ENCODE results near the gene FOXR1. TPM values are rescaled to one million over a fixed set of nuclear protein-coding genes. Genes with fewer than 3 reads are reported as not detected.

The FOXR1 gene
- total and polyA plus RNA-seq, 2 donors from 2014 or later: not detected

DNA sequence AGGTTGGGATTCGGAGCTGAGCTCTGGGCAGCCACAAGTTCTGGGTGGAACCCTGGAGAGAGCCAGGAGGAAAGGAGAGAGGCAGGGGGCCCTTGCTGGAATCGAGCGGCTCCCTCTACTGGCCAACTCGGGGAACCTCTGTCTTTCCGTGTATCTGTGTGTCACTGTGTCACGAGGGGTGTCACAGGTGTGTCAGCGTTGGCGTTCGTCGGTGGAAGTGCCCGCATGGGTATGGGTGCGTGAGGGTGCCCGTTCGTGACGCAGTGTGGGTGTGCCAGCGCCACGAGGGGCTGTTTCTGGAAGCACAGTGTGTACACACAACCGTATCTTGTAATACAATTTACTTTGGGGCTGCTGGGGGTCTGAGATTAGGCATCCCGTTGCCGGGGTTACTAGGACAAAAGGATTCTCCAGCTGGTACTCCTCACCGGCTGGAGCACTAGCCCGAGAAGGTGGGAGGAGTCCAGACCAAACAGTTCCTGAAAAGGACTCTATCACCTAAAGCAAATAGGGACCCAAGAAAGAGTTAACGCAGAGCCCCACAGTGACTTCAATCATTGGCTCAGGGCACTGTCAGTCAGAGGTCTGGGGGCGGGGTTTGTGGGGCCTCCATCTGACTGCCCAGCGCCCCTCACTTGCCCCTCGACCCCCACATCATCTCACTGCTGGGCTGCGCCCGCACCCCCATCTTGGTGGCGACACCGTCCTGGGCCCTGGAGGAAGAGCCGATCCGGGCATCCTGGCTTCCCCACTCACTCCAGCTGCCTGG, 43.3 kb upstream of the FOXR1 start:
- intact Hi-C loops (cut with DNase I): no loop called here
- TF ChIP-seq, protein P1, sequence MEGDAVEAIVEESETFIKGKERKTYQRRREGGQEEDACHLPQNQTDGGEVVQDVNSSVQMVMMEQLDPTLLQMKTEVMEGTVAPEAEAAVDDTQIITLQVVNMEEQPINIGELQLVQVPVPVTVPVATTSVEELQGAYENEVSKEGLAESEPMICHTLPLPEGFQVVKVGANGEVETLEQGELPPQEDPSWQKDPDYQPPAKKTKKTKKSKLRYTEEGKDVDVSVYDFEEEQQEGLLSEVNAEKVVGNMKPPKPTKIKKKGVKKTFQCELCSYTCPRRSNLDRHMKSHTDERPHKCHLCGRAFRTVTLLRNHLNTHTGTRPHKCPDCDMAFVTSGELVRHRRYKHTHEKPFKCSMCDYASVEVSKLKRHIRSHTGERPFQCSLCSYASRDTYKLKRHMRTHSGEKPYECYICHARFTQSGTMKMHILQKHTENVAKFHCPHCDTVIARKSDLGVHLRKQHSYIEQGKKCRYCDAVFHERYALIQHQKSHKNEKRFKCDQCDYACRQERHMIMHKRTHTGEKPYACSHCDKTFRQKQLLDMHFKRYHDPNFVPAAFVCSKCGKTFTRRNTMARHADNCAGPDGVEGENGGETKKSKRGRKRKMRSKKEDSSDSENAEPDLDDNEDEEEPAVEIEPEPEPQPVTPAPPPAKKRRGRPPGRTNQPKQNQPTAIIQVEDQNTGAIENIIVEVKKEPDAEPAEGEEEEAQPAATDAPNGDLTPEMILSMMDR (IDR thresholded peaks at IDR 0.05; ENCODE audit: borderline replicate concordance, extremely low read depth, insufficient read depth): peak; percentile 87
- H3K9ac ChIP-seq (ENCODE audit: low read length in 3 of 3): peak overlapping the region; percentile 54 to 87 (median 61)
- no peaks in the 10 kb centered on the region for H3K27me3 ChIP-seq (ENCODE audit: control insufficient read depth, insufficient read depth, low read length)
- H3K27ac ChIP-seq (ENCODE audit: low read depth in 2 of 2, low read length in 2 of 2): peak overlapping the region; percentile 98
- peaks cover 2 to 22% (median 16%) of the 10 kb centered on the region in 3 donors for H3K4me1 ChIP-seq (ENCODE audit: control insufficient read depth in 2 of 3, insufficient read depth in 2 of 3, low read depth in 1 of 3, low read length in 3 of 3)
- H3K9me3 ChIP-seq (ENCODE audit: control insufficient read depth in 2 of 3, insufficient read depth in 1 of 3, low read length in 3 of 3): no peaks in the 10 kb centered on the region
- no peak for FAIRE-seq
- DNase-seq: peak; percentile 95 to 98 (median 96)
- no peaks in the 10 kb centered on the region for H3K36me3 ChIP-seq (ENCODE audit: control insufficient read depth in 2 of 3, insufficient read depth in 3 of 3, low read length in 3 of 3)
- H3K4me3 ChIP-seq (ENCODE audit: low read length in 3 of 3): peak overlapping the region; percentile 69 to 83 (median 80)

DNA sequence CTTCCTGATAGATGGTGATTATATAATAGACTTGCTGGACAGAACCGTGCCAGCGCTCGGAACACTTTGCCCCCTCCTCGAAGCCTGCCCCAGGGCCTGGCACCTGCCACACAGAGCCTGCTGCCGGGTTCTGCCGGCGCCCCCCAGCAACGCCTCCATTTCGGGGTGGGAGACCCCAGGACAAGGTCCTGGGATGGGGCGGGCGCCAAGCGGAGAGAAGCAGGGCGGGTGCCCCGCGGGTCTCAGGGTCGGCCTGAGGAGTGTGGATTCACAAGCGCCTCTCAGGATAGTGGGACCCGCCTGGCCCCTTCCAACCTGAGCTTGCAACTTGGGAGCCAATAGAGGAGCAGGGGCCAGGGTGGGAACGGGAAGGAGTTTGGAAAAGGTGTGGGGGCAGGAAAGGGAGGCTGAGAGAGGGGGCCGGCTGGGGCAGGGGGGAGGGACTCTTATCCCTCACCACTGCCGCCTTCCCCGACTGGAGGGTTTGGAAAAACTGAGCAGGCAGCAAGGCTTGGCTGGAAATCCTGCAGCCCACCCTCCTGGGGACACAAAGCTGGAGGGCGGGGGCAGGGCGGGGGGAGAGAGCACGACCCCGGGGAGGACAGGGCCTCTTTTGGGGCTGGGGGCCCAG, 42.6 kb upstream of the FOXR1 start:
- peak overlapping the region; percentile 69 to 83 (median 80) for H3K4me3 ChIP-seq (ENCODE audit: low read length in 3 of 3)
- TF ChIP-seq, protein P1 (IDR thresholded peaks at IDR 0.05; ENCODE audit: borderline replicate concordance, extremely low read depth, insufficient read depth): no peak
- peak in 3 of 5 donors; percentile 88 to 95 (median 93) for DNase-seq
- no peaks in the 10 kb centered on the region for H3K9me3 ChIP-seq (ENCODE audit: control insufficient read depth in 2 of 3, insufficient read depth in 1 of 3, low read length in 3 of 3)
- peaks cover 0 to 15% (median 14%) of the 10 kb centered on the region in 3 donors for H3K4me1 ChIP-seq (ENCODE audit: control insufficient read depth in 2 of 3, insufficient read depth in 2 of 3, low read depth in 1 of 3, low read length in 3 of 3)
- peak overlapping the region; percentile 98 for H3K27ac ChIP-seq (ENCODE audit: low read depth in 2 of 2, low read length in 2 of 2)
- H3K36me3 ChIP-seq (ENCODE audit: control insufficient read depth in 2 of 3, insufficient read depth in 3 of 3, low read length in 3 of 3): no peaks in the 10 kb centered on the region
- H3K9ac ChIP-seq (ENCODE audit: low read length in 3 of 3): peak overlapping the region; percentile 52 to 87 (median 61)
- no peak for FAIRE-seq
- no peaks in the 10 kb centered on the region for H3K27me3 ChIP-seq (ENCODE audit: control insufficient read depth, insufficient read depth, low read length)
- intact Hi-C loops (cut with DNase I): no loop called here

DNA sequence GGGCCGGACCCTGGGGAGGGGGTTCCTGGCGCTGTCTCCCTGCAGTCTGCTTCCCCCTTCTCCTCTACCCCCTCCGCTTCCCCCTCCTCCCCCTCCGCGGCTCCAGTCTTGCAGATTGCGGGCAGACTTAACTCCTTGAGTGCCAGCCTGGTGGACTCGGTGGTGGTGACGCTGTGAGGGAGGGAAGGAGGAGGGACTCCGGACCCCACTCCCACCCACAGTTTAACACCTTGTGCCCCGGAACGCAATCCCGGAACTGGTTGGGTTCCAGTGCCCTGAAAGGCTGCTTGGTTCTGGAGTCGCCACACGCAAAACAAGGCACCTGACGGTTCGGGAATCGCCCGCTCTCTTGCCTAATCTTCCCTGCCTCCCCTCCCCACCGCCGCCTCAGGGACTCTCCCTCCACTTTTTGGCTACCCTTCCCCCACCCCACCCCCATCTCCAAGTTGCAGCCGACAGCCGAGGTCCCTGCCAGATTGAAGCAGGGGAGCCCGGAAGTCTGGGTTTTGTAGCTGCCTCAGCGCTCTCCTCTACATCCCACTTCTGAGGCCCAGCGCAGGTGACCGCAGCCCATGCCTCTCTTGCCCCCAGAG, 42.0 kb upstream of the FOXR1 start:
- peak overlapping the region; percentile 51 to 87 (median 67) for H3K9ac ChIP-seq (ENCODE audit: low read length in 3 of 3)
- no peaks in the 10 kb centered on the region for H3K27me3 ChIP-seq (ENCODE audit: control insufficient read depth, insufficient read depth, low read length)
- H3K4me3 ChIP-seq (ENCODE audit: low read length in 3 of 3): peak overlapping the region; percentile 65 to 80 (median 69)
- peak overlapping the region; percentile 98 for H3K27ac ChIP-seq (ENCODE audit: low read depth in 2 of 2, low read length in 2 of 2)
- no peaks in the 10 kb centered on the region for H3K9me3 ChIP-seq (ENCODE audit: control insufficient read depth in 2 of 3, insufficient read depth in 1 of 3, low read length in 3 of 3)
- intact Hi-C loops (cut with DNase I): no loop called here
- peaks cover 0 to 14% (median 14%) of the 10 kb centered on the region in 3 donors for H3K4me1 ChIP-seq (ENCODE audit: control insufficient read depth in 2 of 3, insufficient read depth in 2 of 3, low read depth in 1 of 3, low read length in 3 of 3)
- TF ChIP-seq, protein P1 (IDR thresholded peaks at IDR 0.05; ENCODE audit: borderline replicate concordance, extremely low read depth, insufficient read depth): no peak
- no peak for FAIRE-seq
- DNase-seq: peak in 4 of 5 donors; percentile 94 to 98 (median 96)
- H3K36me3 ChIP-seq (ENCODE audit: control insufficient read depth in 2 of 3, insufficient read depth in 3 of 3, low read length in 3 of 3): no peaks in the 10 kb centered on the region
